ENCODE results near the gene KRTAP5-6.

Gene KRTAP5-6

GRCh38 chr11:1736447-1736992 is 39.5 kb downstream of the KRTAP5-6 start:
- Histone ChIP-seq H3K79me2 (ENCODE audit: insufficient read depth, low read length) (no peaks in the 10 kb centered on the region), H3K27me3 (ENCODE audit: insufficient read depth, low read length) (no peaks in the 10 kb centered on the region; the same call in 1 of the 2 replicates), H3K4me3 (ENCODE audit: low read depth, low read length, poor library complexity, severe bottlenecking) (no peak overlapping the region), H3K4me2 (ENCODE audit: low read length) (no peak overlapping the region), H3K9me2 (ENCODE audit: low read depth, low read length) (no peaks in the 10 kb centered on the region), H3K9me3 (ENCODE audit: low read length) (0 out of 2 replicates have a peak, but pooled peaks cover 3% of the 10 kb centered on the region), H3K27ac (ENCODE audit: low read depth, low read length, poor library complexity, severe bottlenecking) (no peak overlapping the region), H3K4me1 (ENCODE audit: insufficient read depth, low read length, severe bottlenecking) (no peaks in the 10 kb centered on the region), H3K36me3 (ENCODE audit: insufficient read depth, low read length) (no peaks in the 10 kb centered on the region; the same call in 1 of the 2 replicates), H3F3A (ENCODE audit: insufficient read depth, low read length) (no peaks in the 10 kb centered on the region), H3K9ac (ENCODE audit: low read length) (no peak overlapping the region), H4K20me1 (ENCODE audit: insufficient read depth, low read length) (no peaks in the 10 kb centered on the region), H2AFZ (ENCODE audit: low read length) (no peak overlapping the region)
- TF ChIP-seq CTCF (IDR thresholded peaks at IDR 0.05; ENCODE audit: low read length) (no peak), EZH2 (IDR thresholded peaks at IDR 0.05; ENCODE audit: borderline replicate concordance, low read length) (no peak)

- H4K20me1 ChIP-seq (ENCODE audit: insufficient read depth, low read length) = no peaks in the 10 kb centered on the region
- H3F3A ChIP-seq (ENCODE audit: insufficient read depth, low read length) = no peaks in the 10 kb centered on the region
- no peak overlapping the region for H3K27ac ChIP-seq (ENCODE audit: low read depth, low read length, poor library complexity, severe bottlenecking)
- no peak overlapping the region for H2AFZ ChIP-seq (ENCODE audit: low read length)
- 0 out of 2 replicates have a peak, but pooled peaks cover 3% of the 10 kb centered on the region for H3K9me3 ChIP-seq (ENCODE audit: low read length)
- no peaks in the 10 kb centered on the region; the same call in 1 of the 2 replicates for H3K27me3 ChIP-seq (ENCODE audit: insufficient read depth, low read length)
- TF ChIP-seq CTCF (IDR thresholded peaks at IDR 0.05; ENCODE audit: low read length) (no peak), EZH2 (IDR thresholded peaks at IDR 0.05; ENCODE audit: borderline replicate concordance, low read length) (no peak)
- no peak overlapping the region for H3K9ac ChIP-seq (ENCODE audit: low read length)
- no peaks in the 10 kb centered on the region for H3K79me2 ChIP-seq (ENCODE audit: insufficient read depth, low read length)
- no peaks in the 10 kb centered on the region for H3K9me2 ChIP-seq (ENCODE audit: low read depth, low read length)
- H3K36me3 ChIP-seq (ENCODE audit: insufficient read depth, low read length) = no peaks in the 10 kb centered on the region; the same call in 1 of the 2 replicates
- no peak overlapping the region for H3K4me3 ChIP-seq (ENCODE audit: low read depth, low read length, poor library complexity, severe bottlenecking)
- no peak overlapping the region for H3K4me2 ChIP-seq (ENCODE audit: low read length)
- no peaks in the 10 kb centered on the region for H3K4me1 ChIP-seq (ENCODE audit: insufficient read depth, low read length, severe bottlenecking)
Measured at GRCh38 chr11:1737080-1737757, 40.2 kb downstream of the KRTAP5-6 start.

GRCh38 chr11:1738380-1738779 is 41.4 kb downstream of the KRTAP5-6 start:
- Histone ChIP-seq H3K4me2 (ENCODE audit: low read length) (no peak overlapping the region), H2AFZ (ENCODE audit: low read length) (no peak overlapping the region), H4K20me1 (ENCODE audit: insufficient read depth, low read length) (no peaks in the 10 kb centered on the region), H3K4me1 (ENCODE audit: insufficient read depth, low read length, severe bottlenecking) (no peaks in the 10 kb centered on the region), H3K27ac (ENCODE audit: low read depth, low read length, poor library complexity, severe bottlenecking) (no peak overlapping the region), H3F3A (ENCODE audit: insufficient read depth, low read length) (no peaks in the 10 kb centered on the region), H3K9me3 (ENCODE audit: low read length) (0 out of 2 replicates have a peak, but pooled peaks cover 3% of the 10 kb centered on the region), H3K36me3 (ENCODE audit: insufficient read depth, low read length) (no peaks in the 10 kb centered on the region; the same call in 1 of the 2 replicates), H3K4me3 (ENCODE audit: low read depth, low read length, poor library complexity, severe bottlenecking) (no peak overlapping the region), H3K9ac (ENCODE audit: low read length) (no peak overlapping the region), H3K27me3 (ENCODE audit: insufficient read depth, low read length) (no peaks in the 10 kb centered on the region; the same call in 1 of the 2 replicates), H3K79me2 (ENCODE audit: insufficient read depth, low read length) (no peaks in the 10 kb centered on the region), H3K9me2 (ENCODE audit: low read depth, low read length) (no peaks in the 10 kb centered on the region)
- TF ChIP-seq CTCF (IDR thresholded peaks at IDR 0.05; ENCODE audit: low read length) = no peak
- no peak for TF ChIP-seq EZH2 (IDR thresholded peaks at IDR 0.05; ENCODE audit: borderline replicate concordance, low read length)
